Measurements from ENCODE around the gene ADAMTS16. TPM values are rescaled to one million over a fixed set of nuclear protein-coding genes. Genes with fewer than 3 reads are reported as not detected.

ADAMTS16 gene
- total RNA-seq, 1 experiment from 2014 or later: 0.11 TPM

DNA sequence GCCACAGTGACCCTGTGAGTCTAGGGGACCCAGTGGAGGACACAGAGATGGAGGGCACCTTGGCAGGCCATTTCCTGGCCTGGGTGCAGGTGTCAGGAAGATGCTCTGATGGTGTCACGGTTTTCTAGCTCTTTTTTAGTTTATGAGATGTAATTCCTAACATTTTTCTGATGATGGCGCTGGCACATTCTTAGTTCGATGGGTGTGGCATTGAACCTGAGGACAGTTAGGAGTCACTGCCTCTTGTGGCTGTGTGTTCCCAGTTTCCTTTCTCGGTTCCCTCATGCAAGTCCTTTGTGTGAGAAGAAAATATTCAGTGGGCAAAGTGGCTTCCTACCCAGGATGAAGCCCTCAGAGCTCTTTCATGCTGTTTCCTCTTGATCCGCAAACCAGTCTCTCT, 152.9 kb downstream of the ADAMTS16 start:
- no peaks in the 10 kb centered on the region; the same call in 1 of the 2 replicates for H3K27me3 ChIP-seq (replicated peaks; ENCODE audit: control insufficient read depth, insufficient read depth, low read length)
- no peaks in the 10 kb centered on the region for H3K36me3 ChIP-seq (ENCODE audit: control insufficient read depth, insufficient read depth, low read length)
- H3K27ac Mint-ChIP-seq (ENCODE audit: unreplicated experiment): no peak overlapping the region
- no peaks in the 10 kb centered on the region for H3K4me1 ChIP-seq
- no peak overlapping the region for H3K4me3 ChIP-seq (ENCODE audit: low read depth, low read length)
- H3K9me3 ChIP-seq: no peaks in the 10 kb centered on the region
- POLR2A ChIA-PET: no interaction called here
- no peak overlapping the region for H3K4me3 Mint-ChIP-seq (ENCODE audit: unreplicated experiment)
- no peaks in the 10 kb centered on the region for H3K4me1 Mint-ChIP-seq (ENCODE audit: low read depth, unreplicated experiment)
- no peak for DNase-seq
- no peaks in the 10 kb centered on the region for H3K9me3 Mint-ChIP-seq (ENCODE audit: unreplicated experiment)
- CTCF ChIA-PET: no interaction called here
- H3K27me3 Mint-ChIP-seq (ENCODE audit: insufficient read depth, unreplicated experiment): peaks cover 5% of the 10 kb centered on the region
- no TSS peak for BruUV-seq (replicated peaks)
- intact Hi-C loops (cut with micrococcal nuclease; ENCODE audit: unreplicated experiment): no loop called here
- H3K36me3 Mint-ChIP-seq (ENCODE audit: insufficient read depth, unreplicated experiment): no peaks in the 10 kb centered on the region
- TF ChIP-seq, protein P1, sequence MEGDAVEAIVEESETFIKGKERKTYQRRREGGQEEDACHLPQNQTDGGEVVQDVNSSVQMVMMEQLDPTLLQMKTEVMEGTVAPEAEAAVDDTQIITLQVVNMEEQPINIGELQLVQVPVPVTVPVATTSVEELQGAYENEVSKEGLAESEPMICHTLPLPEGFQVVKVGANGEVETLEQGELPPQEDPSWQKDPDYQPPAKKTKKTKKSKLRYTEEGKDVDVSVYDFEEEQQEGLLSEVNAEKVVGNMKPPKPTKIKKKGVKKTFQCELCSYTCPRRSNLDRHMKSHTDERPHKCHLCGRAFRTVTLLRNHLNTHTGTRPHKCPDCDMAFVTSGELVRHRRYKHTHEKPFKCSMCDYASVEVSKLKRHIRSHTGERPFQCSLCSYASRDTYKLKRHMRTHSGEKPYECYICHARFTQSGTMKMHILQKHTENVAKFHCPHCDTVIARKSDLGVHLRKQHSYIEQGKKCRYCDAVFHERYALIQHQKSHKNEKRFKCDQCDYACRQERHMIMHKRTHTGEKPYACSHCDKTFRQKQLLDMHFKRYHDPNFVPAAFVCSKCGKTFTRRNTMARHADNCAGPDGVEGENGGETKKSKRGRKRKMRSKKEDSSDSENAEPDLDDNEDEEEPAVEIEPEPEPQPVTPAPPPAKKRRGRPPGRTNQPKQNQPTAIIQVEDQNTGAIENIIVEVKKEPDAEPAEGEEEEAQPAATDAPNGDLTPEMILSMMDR (IDR thresholded peaks at IDR 0.05; ENCODE audit: insufficient read depth in 1 of 2, low read depth in 1 of 2, low read length in 1 of 2, severe bottlenecking in 1 of 2, unreplicated experiment in 1 of 2): no peak

DNA sequence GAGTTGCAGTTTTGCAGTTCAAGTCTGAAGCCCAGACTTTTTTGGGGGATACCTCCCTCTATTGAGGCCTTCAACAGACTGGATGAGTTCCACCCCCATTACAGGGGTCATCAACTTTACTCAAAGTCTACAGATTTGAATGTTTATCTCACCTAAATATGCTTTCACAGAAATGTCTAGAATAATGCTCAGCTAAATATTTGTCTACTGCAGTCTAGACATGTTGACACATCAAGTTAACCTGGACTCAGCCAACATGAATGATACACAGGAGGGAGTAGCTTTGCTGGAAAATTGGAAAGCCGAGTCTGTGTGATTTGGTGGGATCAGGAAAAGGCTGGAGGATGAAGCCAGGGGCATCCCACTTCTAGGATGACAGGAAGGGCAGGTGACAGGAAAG, 154.3 kb downstream of the ADAMTS16 start:
- Histone ChIP-seq H3K27me3 (replicated peaks; ENCODE audit: control insufficient read depth, insufficient read depth, low read length) (no peaks in the 10 kb centered on the region; the same call in 1 of the 2 replicates), H3K36me3 (ENCODE audit: control insufficient read depth, insufficient read depth, low read length) (no peaks in the 10 kb centered on the region), H3K9me3 (no peaks in the 10 kb centered on the region), H3K4me3 (ENCODE audit: low read depth, low read length) (no peak overlapping the region), H3K4me1 (no peaks in the 10 kb centered on the region)
- intact Hi-C loops (cut with micrococcal nuclease; ENCODE audit: unreplicated experiment): no loop called here
- Mint-ChIP-seq H3K4me1 (ENCODE audit: low read depth, unreplicated experiment) (no peaks in the 10 kb centered on the region), H3K27ac (ENCODE audit: unreplicated experiment) (no peak overlapping the region), H3K36me3 (ENCODE audit: insufficient read depth, unreplicated experiment) (no peaks in the 10 kb centered on the region), H3K9me3 (ENCODE audit: unreplicated experiment) (no peaks in the 10 kb centered on the region), H3K27me3 (ENCODE audit: insufficient read depth, unreplicated experiment) (peaks cover 5% of the 10 kb centered on the region), H3K4me3 (ENCODE audit: unreplicated experiment) (no peak overlapping the region)
- CTCF ChIA-PET: no interaction called here
- no TSS peak for BruUV-seq (replicated peaks)
- DNase-seq: no peak
- POLR2A ChIA-PET: no interaction called here
- TF ChIP-seq, protein P1 (IDR thresholded peaks at IDR 0.05; ENCODE audit: insufficient read depth in 1 of 2, low read depth in 1 of 2, low read length in 1 of 2, severe bottlenecking in 1 of 2, unreplicated experiment in 1 of 2): no peak

DNA sequence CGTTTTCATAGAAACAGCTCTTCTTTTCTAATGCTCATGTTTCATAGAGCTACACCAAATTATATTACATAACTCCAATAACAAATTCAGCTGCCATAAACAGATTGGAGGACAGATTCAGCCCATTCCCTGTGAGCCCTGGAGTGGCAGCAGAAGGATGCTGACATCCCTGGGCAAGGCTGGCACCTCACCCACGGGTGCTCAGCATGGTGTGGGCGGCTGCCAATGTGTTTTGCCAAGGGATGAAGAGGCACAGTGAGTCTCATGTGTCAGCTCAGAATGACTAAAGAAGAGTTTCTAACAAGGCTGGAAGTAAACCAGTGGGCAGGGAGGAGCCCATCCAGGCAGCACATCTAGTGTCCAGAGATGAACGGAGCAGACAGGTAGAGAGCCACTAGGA, 155.2 kb downstream of the ADAMTS16 start:
- H3K36me3 ChIP-seq (ENCODE audit: control insufficient read depth, insufficient read depth, low read length): no peaks in the 10 kb centered on the region
- no peak for DNase-seq
- intact Hi-C loops (cut with micrococcal nuclease; ENCODE audit: unreplicated experiment): no loop called here
- H3K4me3 ChIP-seq (ENCODE audit: low read depth, low read length): no peak overlapping the region
- H3K9me3 Mint-ChIP-seq (ENCODE audit: unreplicated experiment): no peaks in the 10 kb centered on the region
- POLR2A ChIA-PET: no interaction called here
- H3K4me1 ChIP-seq: no peaks in the 10 kb centered on the region
- no peak overlapping the region for H3K27ac Mint-ChIP-seq (ENCODE audit: unreplicated experiment)
- no peaks in the 10 kb centered on the region for H3K36me3 Mint-ChIP-seq (ENCODE audit: insufficient read depth, unreplicated experiment)
- CTCF ChIA-PET: no interaction called here
- no peaks in the 10 kb centered on the region for H3K9me3 ChIP-seq
- no peak overlapping the region for H3K4me3 Mint-ChIP-seq (ENCODE audit: unreplicated experiment)
- H3K27me3 ChIP-seq (replicated peaks; ENCODE audit: control insufficient read depth, insufficient read depth, low read length): no peaks in the 10 kb centered on the region; the same call in 1 of the 2 replicates
- no TSS peak for BruUV-seq (replicated peaks)
- TF ChIP-seq, protein P1 (IDR thresholded peaks at IDR 0.05; ENCODE audit: insufficient read depth in 1 of 2, low read depth in 1 of 2, low read length in 1 of 2, severe bottlenecking in 1 of 2, unreplicated experiment in 1 of 2): no peak
- no peaks in the 10 kb centered on the region for H3K4me1 Mint-ChIP-seq (ENCODE audit: low read depth, unreplicated experiment)
- peaks cover 5% of the 10 kb centered on the region for H3K27me3 Mint-ChIP-seq (ENCODE audit: insufficient read depth, unreplicated experiment)

Data from Caco-2 (cell line).